ENCODE measurements around the gene RAB5B.
"Not testable (repeated sequence)": the region's sequence is repeated elsewhere in the genome, so short reads cannot be mapped to it uniquely, and the experiment has no call there.

The RAB5B gene

GRCh38 chr12:55940065-55940732, 33.7 kb upstream of the RAB5B start:
- DNase-seq (ENCODE audit: low spot score): peak; percentile 93

- DNase-seq (ENCODE audit: low spot score): no peak
These were observed 31.8 kb upstream of the RAB5B start for GRCh38 chr12:55942055-55942454.

- no peak for DNase-seq (ENCODE audit: low spot score)
These were observed 31.2 kb upstream of the RAB5B start for GRCh38 chr12:55942577-55943136.

- DNase-seq (ENCODE audit: low spot score): no peak
These were observed 27.3 kb upstream of the RAB5B start for GRCh38 chr12:55946553-55946952.

- DNase-seq (ENCODE audit: low spot score): no peak
These were observed 18.5 kb upstream of the RAB5B start for GRCh38 chr12:55955344-55955743.

GRCh38 chr12:55955800-55956508, 17.9 kb upstream of the RAB5B start:
- peak; percentile 42 for DNase-seq (ENCODE audit: low spot score)

GRCh38 chr12:55957106-55957859, 16.6 kb upstream of the RAB5B start:
- DNase-seq (ENCODE audit: low spot score): no peak

- no peak for DNase-seq (ENCODE audit: low spot score)
These were observed 10.1 kb upstream of the RAB5B start for GRCh38 chr12:55963760-55964159.

- DNase-seq (ENCODE audit: low spot score): no peak
These were observed 8.6 kb upstream of the RAB5B start for GRCh38 chr12:55965240-55965639.

- peak; percentile 17 for DNase-seq (ENCODE audit: low spot score)
These were observed 7.9 kb upstream of the RAB5B start, which contains the start of gene PMEL for GRCh38 chr12:55965941-55966407. Gene PMEL, minus strand, starts transcription at chr12:55966042. Its CDS starts 31 bp downstream, at chr12:55966011.

GRCh38 chr12:55966408-55967281, 7.2 kb upstream of the RAB5B start, which contains the start of gene CDK2:
Gene CDK2, plus strand, starts transcription at chr12:55966830. Its CDS starts 179 bp downstream, at chr12:55967009.
- DNase-seq (ENCODE audit: low spot score): peak; percentile 97

GRCh38 chr12:55969356-55969755, 4.5 kb upstream of the RAB5B start:
- DNase-seq (ENCODE audit: low spot score): no peak

- DNase-seq (ENCODE audit: low spot score): no peak
These were observed 3.1 kb upstream of the RAB5B start for GRCh38 chr12:55970775-55971174.

GRCh38 chr12:55972042-55972441, 1.8 kb upstream of the RAB5B start:
- peak; percentile 55 for DNase-seq (ENCODE audit: low spot score)

- DNase-seq (ENCODE audit: low spot score): no peak
These were observed 1.4 kb upstream of the RAB5B start for GRCh38 chr12:55972456-55972855.

- no peak for DNase-seq (ENCODE audit: low spot score)
These were observed 823 bp upstream of the RAB5B start for GRCh38 chr12:55972911-55973598.

- peak; percentile 68 for DNase-seq (ENCODE audit: low spot score)
These were observed 441 bp downstream of the RAB5B start for GRCh38 chr12:55974308-55974730.

- DNase-seq (ENCODE audit: low spot score): no peak
These were observed 4.5 kb downstream of the RAB5B start for GRCh38 chr12:55978393-55978792.

GRCh38 chr12:55979069-55979468, 5.2 kb downstream of the RAB5B start:
- DNase-seq (ENCODE audit: low spot score): no peak

- DNase-seq (ENCODE audit: low spot score): not testable (repeated sequence)
These were observed 8.0 kb downstream of the RAB5B start for GRCh38 chr12:55981882-55982281.
